HepG2 (cell line): ENCODE measurements around the gene SNN. TPM values are rescaled to one million over a fixed set of nuclear protein-coding genes. Genes with fewer than 3 reads are reported as not detected.
A peak's percentile ranks its signal among the peaks of the same experiment; 100 is the strongest.

ENCODE experiments used
- CENPBD1 ChIP-seq: sonication (generic); formaldehyde crosslinking; IDR thresholded peaks from 2 replicates; pipeline ENCODE4 v1.8.0; 2022; ENCODE audit warnings: missing genetic modification reagents, low read depth, mild to moderate bottlenecking, borderline replicate concordance
- DZIP1 ChIP-seq: sonication (generic); formaldehyde crosslinking; IDR thresholded peaks from 2 replicates; pipeline ENCODE4 v1.5.0; 2020; ENCODE audit warnings: mild to moderate bottlenecking, missing genetic modification reagents
- FOSL1 ChIP-seq: sonication (generic); formaldehyde crosslinking; IDR thresholded peaks from 2 replicates; pipeline ENCODE4 v1.9.0; 2021; ENCODE audit warnings: missing genetic modification reagents, borderline replicate concordance
- HOXA9 ChIP-seq: sonication (generic); formaldehyde crosslinking; IDR thresholded peaks from 2 replicates; pipeline ENCODE4 v1.8.1; 2022; ENCODE audit warnings: missing genetic modification reagents, mild to moderate bottlenecking, moderate library complexity, borderline replicate concordance
- MEIS2 ChIP-seq: sonication (generic); formaldehyde crosslinking; IDR thresholded peaks from 2 replicates; pipeline ENCODE4 v1.9.0; 2021; ENCODE audit warnings: mild to moderate bottlenecking, missing genetic modification reagents
- MXD4 ChIP-seq: IDR thresholded peaks from 2 replicates; pipeline ENCODE4 v1.6.1; 2016; ENCODE audit warnings: mild to moderate bottlenecking, missing biosample characterization, missing genetic modification reagents
- MYPOP ChIP-seq: sonication (generic); formaldehyde crosslinking; IDR thresholded peaks from 2 replicates; pipeline ENCODE4 v1.8.1; 2023; ENCODE audit warnings: mild to moderate bottlenecking, moderate library complexity, missing genetic modification reagents
- NCOA5 ChIP-seq: sonication (generic); formaldehyde crosslinking; IDR thresholded peaks from 2 replicates; pipeline ENCODE4 v1.4.0; 2020; ENCODE audit warnings: missing genetic modification reagents
- PPARG ChIP-seq: conservative IDR thresholded peaks from 2 replicates; pipeline ENCODE4 v1.6.1; 2016; ENCODE audit warnings: missing biosample characterization, missing genetic modification reagents
- RAD21 ChIP-seq: fragments of 450-650 bp; formaldehyde crosslinking; IDR thresholded peaks from 2 replicates; pipeline ENCODE4 v1.5.0; 2020; ENCODE audit warnings: mild to moderate bottlenecking
- SRSF1 ChIP-seq: fragments of 200-400 bp; formaldehyde crosslinking; optimal IDR thresholded peaks from 2 replicates; pipeline ENCODE3; 2017; ENCODE audit warnings: mild to moderate bottlenecking, low read depth, low read length, moderate library complexity
- TCF7 ChIP-seq: sonication (generic); IDR thresholded peaks from 2 replicates; pipeline ENCODE4 v1.6.1; 2016; ENCODE audit warnings: antibody characterized with exemption, low read depth
- TEAD2 ChIP-seq: sonication (generic); formaldehyde crosslinking; IDR thresholded peaks from 2 replicates; pipeline ENCODE4 v1.9.0; 2021; ENCODE audit warnings: missing genetic modification reagents
- ZBTB14 ChIP-seq: sonication (generic); formaldehyde crosslinking; IDR thresholded peaks from 2 replicates; pipeline ENCODE4 v1.4.0; 2020; ENCODE audit warnings: missing genetic modification reagents
- ZFP62 ChIP-seq: sonication (generic); formaldehyde crosslinking; IDR thresholded peaks from 2 replicates; pipeline ENCODE4 v1.4.0; 2020; ENCODE audit warnings: missing genetic modification reagents
- ZNF10 ChIP-seq: sonication (generic); formaldehyde crosslinking; IDR thresholded peaks from 2 replicates; pipeline ENCODE4 v1.4.0; 2020; ENCODE audit warnings: mild to moderate bottlenecking, low read depth, missing genetic modification reagents, borderline replicate concordance
- ZNF251 ChIP-seq: sonication (generic); formaldehyde crosslinking; IDR thresholded peaks from 2 replicates; pipeline ENCODE4 v1.9.0; 2021; ENCODE audit warnings: mild to moderate bottlenecking, missing genetic modification reagents
- ZNF362 ChIP-seq: sonication (generic); formaldehyde crosslinking; IDR thresholded peaks from 2 replicates; pipeline ENCODE4 v1.4.0; 2020; ENCODE audit warnings: missing genetic modification reagents, mild to moderate bottlenecking, borderline replicate concordance
- ZNF367 ChIP-seq: sonication (generic); formaldehyde crosslinking; IDR thresholded peaks from 2 replicates; pipeline ENCODE4 v1.4.0; 2020; ENCODE audit warnings: missing genetic modification reagents, borderline replicate concordance
- ZNF432 ChIP-seq: sonication (generic); formaldehyde crosslinking; IDR thresholded peaks from 2 replicates; pipeline ENCODE4 v1.5.0; 2020; ENCODE audit warnings: missing genetic modification reagents, mild to moderate bottlenecking, borderline replicate concordance
- ZNF513 ChIP-seq: sonication (generic); formaldehyde crosslinking; conservative IDR thresholded peaks from 2 replicates; pipeline ENCODE4 v1.5.0; 2020; ENCODE audit warnings: missing genetic modification reagents
- ZNF549 ChIP-seq: sonication (generic); formaldehyde crosslinking; IDR thresholded peaks from 2 replicates; pipeline ENCODE4 v1.5.0; 2020; ENCODE audit warnings: missing genetic modification reagents
- ZSCAN31 ChIP-seq: sonication (generic); formaldehyde crosslinking; IDR thresholded peaks from 2 replicates; pipeline ENCODE4 v1.5.0; 2020; ENCODE audit warnings: low read depth, mild to moderate bottlenecking, missing genetic modification reagents
- polyA plus RNA-seq, 8 experiments: library from polyadenylated mRNA; depleted of rRNA in 3 of 8; stranded (reverse) in 7 of 8; unstranded in 1 of 8; fragments of >200 nt; fragmentation: Illumina TruSeq in 4 of 8; extraction: Trizol in 4 of 8; gene quantifications; 2 replicates each; pipeline versions ENCODE4 v1.2.1 to v1.2.3, GENCODE V29; 2011 to 2016; ENCODE audit warnings: low read depth in 4 of 8, missing spikeins in 1 of 8, mixed read lengths in 1 of 8; ENCODE audit not compliant: insufficient read depth in 1 of 8
- total RNA-seq, 5 experiments: library from RNA; depleted of rRNA; stranded (reverse); fragments of >200 nt; fragmentation: Illumina TruSeq; extraction: Trizol; gene quantifications; 2 replicates each; pipeline ENCODE4 v1.2.3, GENCODE V29; 2016; ENCODE audit warnings: low read depth in 1 of 5

SNN gene
- total and polyA plus RNA-seq, 2 of the 13 experiments (the other 11 are each of a cell fraction or from before 2014, with no cell fraction given) = 5.2 to 8.4 TPM

GRCh38 chr16:11632455-11632939, 35.8 kb upstream of the SNN start (continued):
- no peak for TF ChIP-seq ZNF513 (CRISPR knock-in tag)
- no peak for TF ChIP-seq HOXA9
- no peak for TF ChIP-seq MXD4 (CRISPR knock-in tag)
- 0 out of 2 replicates have a peak, but pooled peaks have one; percentile 41 for TF ChIP-seq FOSL1
- no peak for TF ChIP-seq ZNF432 (CRISPR knock-in tag)
- no peak for TF ChIP-seq ZNF362 (CRISPR knock-in tag)
- peak; percentile 66; the same call in 1 of the 2 replicates for TF ChIP-seq MYPOP
- TF ChIP-seq MEIS2 (CRISPR knock-in tag) = peak; percentile 70; the same call in 1 of the 2 replicates
- TF ChIP-seq ZSCAN31 (CRISPR knock-in tag) = peak; percentile 61; the same call in 1 of the 2 replicates
- 0 out of 2 replicates have a peak, but pooled peaks have one; percentile 21 for TF ChIP-seq RAD21
- no peak for TF ChIP-seq PPARG (CRISPR knock-in tag)
- TF ChIP-seq ZBTB14 (CRISPR knock-in tag) = no peak
- no peak for TF ChIP-seq ZNF367 (CRISPR knock-in tag)
- no peak for TF ChIP-seq ZFP62
- no peak for TF ChIP-seq SRSF1
- TF ChIP-seq TCF7 = no peak
- no peak for TF ChIP-seq CENPBD1
- no peak for TF ChIP-seq NCOA5 (CRISPR knock-in tag)
- no peak for TF ChIP-seq ZNF10 (CRISPR knock-in tag)
- TF ChIP-seq TEAD2 (CRISPR knock-in tag) = no peak
- no peak for TF ChIP-seq ZNF549 (CRISPR knock-in tag)
- 0 out of 2 replicates have a peak, but pooled peaks have one; percentile 47 for TF ChIP-seq DZIP1 (CRISPR knock-in tag)
- no peak for TF ChIP-seq ZNF251
